ENCODE measurements around the gene KIF14.
A peak's percentile ranks its signal among the peaks of the same experiment; 100 is the strongest.

Gene KIF14

GRCh38 chr1:200640963-200641401, 20.4 kb upstream of the KIF14 start:
- Histone ChIP-seq H3K4me1 (ENCODE audit: insufficient read depth, poor library complexity, severe bottlenecking) (peaks cover 24% of the 10 kb centered on the region), H3K27ac (ENCODE audit: poor library complexity, severe bottlenecking) (peak overlapping the region; percentile 89), H3K36me3 (ENCODE audit: low read depth) (peaks cover 33% of the 10 kb centered on the region), H3K9me3 (ENCODE audit: severe bottlenecking) (no peaks in the 10 kb centered on the region), H3K27me3 (ENCODE audit: insufficient read depth, poor library complexity, severe bottlenecking) (no peaks in the 10 kb centered on the region), H3K4me3 (ENCODE audit: severe bottlenecking) (no peak overlapping the region)
- ATAC-seq (ENCODE audit: low read depth) (peak; percentile 40; the same call in 2 of the 3 replicates), DNase-seq (ENCODE audit: low spot score) (no peak)
- no peak for TF ChIP-seq CTCF (IDR thresholded peaks at IDR 0.05; ENCODE audit: poor library complexity, severe bottlenecking)

GRCh38 chr1:200640373-200640962, 19.9 kb upstream of the KIF14 start:
- DNase-seq (ENCODE audit: low spot score) = no peak
- peak overlapping the region; percentile 89 for H3K27ac ChIP-seq (ENCODE audit: poor library complexity, severe bottlenecking)
- H3K36me3 ChIP-seq (ENCODE audit: low read depth) = peaks cover 30% of the 10 kb centered on the region
- H3K4me3 ChIP-seq (ENCODE audit: severe bottlenecking) = no peak overlapping the region
- H3K4me1 ChIP-seq (ENCODE audit: insufficient read depth, poor library complexity, severe bottlenecking) = peaks cover 24% of the 10 kb centered on the region
- H3K9me3 ChIP-seq (ENCODE audit: severe bottlenecking) = no peaks in the 10 kb centered on the region
- ATAC-seq (ENCODE audit: low read depth) = no peak
- TF ChIP-seq CTCF (IDR thresholded peaks at IDR 0.05; ENCODE audit: poor library complexity, severe bottlenecking) = no peak
- no peaks in the 10 kb centered on the region for H3K27me3 ChIP-seq (ENCODE audit: insufficient read depth, poor library complexity, severe bottlenecking)

GRCh38 chr1:200638073-200638472, 17.5 kb upstream of the KIF14 start:
- no peak for ATAC-seq (ENCODE audit: low read depth)
- no peak for TF ChIP-seq CTCF (IDR thresholded peaks at IDR 0.05; ENCODE audit: poor library complexity, severe bottlenecking)

GRCh38 chr1:200636681-200637080, 16.1 kb upstream of the KIF14 start:
- no peaks in the 10 kb centered on the region for H3K27me3 ChIP-seq (ENCODE audit: insufficient read depth, poor library complexity, severe bottlenecking)
- no peak for DNase-seq (ENCODE audit: low spot score)
- H3K36me3 ChIP-seq (ENCODE audit: low read depth) = peaks cover 1% of the 10 kb centered on the region
- no peaks in the 10 kb centered on the region for H3K9me3 ChIP-seq (ENCODE audit: severe bottlenecking)
- H3K4me1 ChIP-seq (ENCODE audit: insufficient read depth, poor library complexity, severe bottlenecking) = peaks cover 19% of the 10 kb centered on the region
- ATAC-seq (ENCODE audit: low read depth) = no peak
- TF ChIP-seq CTCF (IDR thresholded peaks at IDR 0.05; ENCODE audit: poor library complexity, severe bottlenecking) = no peak
- H3K4me3 ChIP-seq (ENCODE audit: severe bottlenecking) = no peak overlapping the region
- H3K27ac ChIP-seq (ENCODE audit: poor library complexity, severe bottlenecking) = no peak overlapping the region

More at GRCh38 chr1:200638073-200638472, 17.5 kb upstream of the KIF14 start:
- H3K27ac ChIP-seq (ENCODE audit: poor library complexity, severe bottlenecking) = no peak overlapping the region
- H3K36me3 ChIP-seq (ENCODE audit: low read depth) = peaks cover 10% of the 10 kb centered on the region
- DNase-seq (ENCODE audit: low spot score) = no peak
- H3K4me3 ChIP-seq (ENCODE audit: severe bottlenecking) = no peak overlapping the region
- H3K4me1 ChIP-seq (ENCODE audit: insufficient read depth, poor library complexity, severe bottlenecking) = peaks cover 24% of the 10 kb centered on the region
- no peaks in the 10 kb centered on the region for H3K9me3 ChIP-seq (ENCODE audit: severe bottlenecking)
- no peaks in the 10 kb centered on the region for H3K27me3 ChIP-seq (ENCODE audit: insufficient read depth, poor library complexity, severe bottlenecking)
